SU-DHL-6 (cell line): Measurements from ENCODE around the gene NTN5.

Source experiments
- H2AFZ ChIP-seq: fragments of 200-600 bp; sonication (generic); 2 replicates; pipeline ENCODE4 v1.6.1; 2014; ENCODE audit warnings: low read depth, mild to moderate bottlenecking, moderate library complexity, mixed read lengths, antibody characterized with exemption, low read length; ENCODE audit not compliant: severe bottlenecking
- H3F3A ChIP-seq: fragments of 200-600 bp; shearing (Covaris generic); 2 replicates; pipeline ENCODE4 v1.6.0; 2016; ENCODE audit warnings: antibody characterized with exemption, mild to moderate bottlenecking; ENCODE audit not compliant: insufficient read depth
- H3K27ac ChIP-seq: fragments of 200-600 bp; sonication (generic); 2 replicates; pipeline ENCODE4 v1.5.1; 2016; ENCODE audit warnings: low read depth, mild to moderate bottlenecking, low read length, moderate library complexity, mixed read lengths
- H3K27me3 ChIP-seq: fragments of 200-600 bp; sonication (generic), shearing (Covaris generic); 2 replicates; pipeline ENCODE4 v1.6.0; 2014; ENCODE audit warnings: mild to moderate bottlenecking, low read length
- H3K36me3 ChIP-seq: fragments of 200-600 bp; sonication (generic); 2 replicates; pipeline ENCODE4 v1.6.1; 2014; ENCODE audit warnings: mild to moderate bottlenecking, low read length, mixed read lengths
- H3K4me2 ChIP-seq: fragments of 300-600, 200-600 bp; shearing (Covaris generic), sonication (generic); 2 replicates; pipeline ENCODE4 v1.6.0; 2014; ENCODE audit warnings: low read length, low read depth, mild to moderate bottlenecking; ENCODE audit not compliant: poor library complexity, severe bottlenecking
- H3K4me3 ChIP-seq: fragments of 200-600 bp; sonication (generic); 2 replicates; pipeline ENCODE4 v1.5.1; 2014; ENCODE audit warnings: antibody characterized with exemption, low read length, mild to moderate bottlenecking, mixed read lengths; ENCODE audit not compliant: insufficient read depth, poor library complexity, severe bottlenecking
- H3K79me2 ChIP-seq: fragments of 200-600 bp; sonication (generic); 2 replicates; pipeline ENCODE4 v1.6.1; 2014; ENCODE audit warnings: mild to moderate bottlenecking, low read length, moderate library complexity; ENCODE audit not compliant: insufficient read depth
- H3K9ac ChIP-seq: fragments of 200-600 bp; sonication (generic); 2 replicates; pipeline ENCODE4 v1.7.0; 2014; ENCODE audit warnings: mild to moderate bottlenecking, low read length
- H3K9me2 ChIP-seq: fragments of 200-600 bp; sonication (generic); replicated peaks from 2 replicates; pipeline ENCODE4 v1.6.1; 2014; ENCODE audit warnings: low read length; ENCODE audit not compliant: insufficient read depth
- H3K9me3 ChIP-seq: fragments of 200-600 bp; sonication (generic); 2 replicates; pipeline ENCODE4 v1.6.1; 2014; ENCODE audit warnings: low read length, mixed read lengths; ENCODE audit not compliant: insufficient read depth
- H4K20me1 ChIP-seq: fragments of 200-600 bp; sonication (generic); 2 replicates; pipeline ENCODE4 v1.6.1; 2014; ENCODE audit warnings: low read depth, mild to moderate bottlenecking, antibody characterized with exemption, low read length, moderate library complexity, mixed read lengths
- EZH2phosphoT487 ChIP-seq: fragments of 200-600 bp; sonication (generic), shearing (Covaris generic); conservative IDR thresholded peaks from 2 replicates; pipeline ENCODE4 v1.6.1; 2018; ENCODE audit warnings: mild to moderate bottlenecking, antibody characterized with exemption, low read length, moderate library complexity, mixed read lengths
- TF ChIP-seq, protein P1 (sequence below): fragments of 200-600 bp; sonication (generic); IDR thresholded peaks from one replicate; pipeline ENCODE4 v1.5.1; 2017; ENCODE audit warnings: antibody characterized with exemption, mild to moderate bottlenecking, low read length, moderate library complexity; ENCODE audit not compliant: insufficient read depth, poor library complexity, severe bottlenecking

The NTN5 gene

DNA sequence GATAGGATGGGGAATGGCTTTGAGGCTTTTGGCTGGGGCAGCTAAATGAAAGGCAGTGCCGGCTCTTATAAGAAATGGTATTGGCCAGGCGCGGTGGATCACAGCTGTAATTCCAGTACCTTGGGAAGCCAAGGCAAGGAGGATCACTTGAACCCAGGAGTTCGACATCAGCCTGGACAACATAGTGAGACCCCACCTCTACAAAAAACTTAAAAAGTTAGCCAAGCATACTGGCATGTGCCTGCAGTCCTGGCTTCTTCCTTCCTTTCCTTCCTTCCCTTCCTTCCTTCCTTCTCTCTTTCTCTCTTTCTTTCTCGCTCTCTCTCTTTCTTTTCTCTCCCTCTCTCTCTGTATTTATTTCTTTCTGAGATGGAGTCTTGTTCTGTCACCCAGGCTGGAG, 30.0 kb downstream of the NTN5 start:
- no peak overlapping the region for H2AFZ ChIP-seq
- no peaks in the 10 kb centered on the region for H3K9me2 ChIP-seq
- H3K9me3 ChIP-seq: no peaks in the 10 kb centered on the region
- TF ChIP-seq, protein P1, sequence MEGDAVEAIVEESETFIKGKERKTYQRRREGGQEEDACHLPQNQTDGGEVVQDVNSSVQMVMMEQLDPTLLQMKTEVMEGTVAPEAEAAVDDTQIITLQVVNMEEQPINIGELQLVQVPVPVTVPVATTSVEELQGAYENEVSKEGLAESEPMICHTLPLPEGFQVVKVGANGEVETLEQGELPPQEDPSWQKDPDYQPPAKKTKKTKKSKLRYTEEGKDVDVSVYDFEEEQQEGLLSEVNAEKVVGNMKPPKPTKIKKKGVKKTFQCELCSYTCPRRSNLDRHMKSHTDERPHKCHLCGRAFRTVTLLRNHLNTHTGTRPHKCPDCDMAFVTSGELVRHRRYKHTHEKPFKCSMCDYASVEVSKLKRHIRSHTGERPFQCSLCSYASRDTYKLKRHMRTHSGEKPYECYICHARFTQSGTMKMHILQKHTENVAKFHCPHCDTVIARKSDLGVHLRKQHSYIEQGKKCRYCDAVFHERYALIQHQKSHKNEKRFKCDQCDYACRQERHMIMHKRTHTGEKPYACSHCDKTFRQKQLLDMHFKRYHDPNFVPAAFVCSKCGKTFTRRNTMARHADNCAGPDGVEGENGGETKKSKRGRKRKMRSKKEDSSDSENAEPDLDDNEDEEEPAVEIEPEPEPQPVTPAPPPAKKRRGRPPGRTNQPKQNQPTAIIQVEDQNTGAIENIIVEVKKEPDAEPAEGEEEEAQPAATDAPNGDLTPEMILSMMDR: no peak
- no peak for TF ChIP-seq EZH2phosphoT487
- no peaks in the 10 kb centered on the region for H3K79me2 ChIP-seq
- H3K9ac ChIP-seq: no peak overlapping the region
- no peaks in the 10 kb centered on the region for H3K36me3 ChIP-seq
- no peaks in the 10 kb centered on the region for H3K27me3 ChIP-seq
- no peaks in the 10 kb centered on the region for H4K20me1 ChIP-seq
- H3K4me2 ChIP-seq: no peak overlapping the region
- no peaks in the 10 kb centered on the region for H3F3A ChIP-seq
- no peak overlapping the region for H3K4me3 ChIP-seq
- H3K27ac ChIP-seq: no peak overlapping the region

- Histone ChIP-seq H3K9ac (no peak overlapping the region), H3K9me2 (no peaks in the 10 kb centered on the region), H2AFZ (no peak overlapping the region), H3K9me3 (no peaks in the 10 kb centered on the region), H3K36me3 (no peaks in the 10 kb centered on the region), H3K27ac (no peak overlapping the region), H3K79me2 (no peaks in the 10 kb centered on the region), H3K4me2 (no peak overlapping the region), H4K20me1 (no peaks in the 10 kb centered on the region), H3K27me3 (no peaks in the 10 kb centered on the region), H3K4me3 (no peak overlapping the region), H3F3A (peaks cover 3% of the 10 kb centered on the region; the same call in 1 of the 2 replicates)
- TF ChIP-seq, protein P1: no peak
- no peak for TF ChIP-seq EZH2phosphoT487
Observed at GRCh38 chr19:48641850-48642249, 31.0 kb downstream of the NTN5 start.

DNA sequence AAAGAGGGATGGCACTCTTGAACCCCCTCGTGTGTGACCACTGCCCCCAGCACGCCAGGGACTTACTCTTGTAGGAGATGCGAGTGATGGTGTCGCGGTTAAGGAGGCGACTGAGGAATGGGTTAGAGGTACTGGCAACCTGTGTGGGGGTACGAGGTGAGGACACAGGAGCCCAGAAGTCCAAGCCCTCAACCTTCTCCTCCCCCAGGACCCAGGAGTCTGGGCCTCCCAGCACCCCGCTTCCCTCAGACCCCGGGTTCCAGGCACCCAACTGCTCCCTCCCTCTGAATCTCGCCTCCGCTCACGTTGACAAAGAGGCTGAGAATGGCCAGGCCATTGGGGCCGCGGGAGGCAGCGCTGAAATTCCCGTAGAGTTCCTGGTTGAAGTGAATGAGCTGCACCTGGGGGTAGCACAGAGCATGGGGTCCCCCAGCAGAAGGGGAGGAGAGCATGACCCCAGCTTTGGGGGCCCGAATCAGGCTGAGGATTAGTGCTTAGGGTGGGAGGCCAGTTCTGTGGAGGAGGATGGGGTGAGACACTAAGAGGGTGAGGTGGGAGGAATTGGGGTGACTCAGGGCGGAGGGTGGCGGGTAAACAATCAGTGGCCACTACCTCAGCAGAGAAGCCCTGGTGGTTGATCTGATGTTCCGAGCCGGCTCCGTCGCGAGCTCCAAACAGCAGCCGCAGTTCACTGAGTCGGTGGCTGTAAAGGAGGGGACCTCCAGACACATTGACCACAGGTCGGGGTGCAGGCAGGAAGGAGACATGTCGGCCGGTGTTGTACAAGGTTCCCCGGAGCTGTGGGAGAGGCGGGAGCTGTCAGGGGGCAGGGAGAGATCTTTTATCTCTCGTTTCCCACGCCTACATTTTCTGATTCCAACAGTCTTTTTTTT, 33.1 kb downstream of the NTN5 start:
- Histone ChIP-seq H2AFZ (no peak overlapping the region), H3K9me2 (no peaks in the 10 kb centered on the region), H3K9ac (no peak overlapping the region), H3K79me2 (no peaks in the 10 kb centered on the region), H3K27ac (no peak overlapping the region), H3K9me3 (no peaks in the 10 kb centered on the region), H3K4me2 (no peak overlapping the region), H4K20me1 (no peaks in the 10 kb centered on the region), H3K36me3 (no peaks in the 10 kb centered on the region), H3F3A (peaks cover 12% of the 10 kb centered on the region), H3K4me3 (no peak overlapping the region), H3K27me3 (no peaks in the 10 kb centered on the region)
- no peak for TF ChIP-seq EZH2phosphoT487
- TF ChIP-seq, protein P1: no peak
